ENCODE measurements around the gene SLC24A3. TPM values are rescaled to one million over a fixed set of nuclear protein-coding genes. Genes with fewer than 3 reads are reported as not detected.

SLC24A3 gene
- total RNA-seq, 4 donors from 2014 or later: 2.3 to 6.9 (median 5.4) TPM

- intact Hi-C loops (cut with DNase I; ENCODE audit: low total_unique reads): no loop called here
- H3K4me3 ChIP-seq (ENCODE audit: low read depth, poor library complexity, severe bottlenecking): no peak overlapping the region
- 88% methylated on average over 9 of the region's 9 CpGs for WGBS, 2 donors
- no peak for TF ChIP-seq POLR2A (IDR thresholded peaks at IDR 0.05)
- no peak for DNase-seq (ENCODE audit: low spot score in 2 of 2)
Observed at GRCh38 chr20:19742974-19743639, 530.7 kb downstream of the SLC24A3 start.

DNA sequence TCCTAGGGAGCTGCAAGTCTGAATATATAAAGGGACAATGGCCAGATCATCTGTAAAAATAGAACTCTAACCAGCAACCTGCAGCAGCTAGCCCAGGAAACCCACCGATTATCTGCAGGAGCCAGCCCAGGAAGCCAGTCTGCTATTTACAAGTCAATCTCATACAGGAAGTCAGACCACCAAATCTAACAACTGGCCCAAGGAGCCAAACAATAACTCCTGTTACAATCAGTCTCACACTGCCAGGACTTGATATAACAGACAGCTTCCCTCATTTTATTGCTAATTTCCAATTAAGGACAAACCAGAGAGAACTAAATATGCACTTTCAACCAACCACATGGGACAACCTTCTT is 531.2 kb downstream of the SLC24A3 start:
- WGBS, 2 donors: 63 to 67% methylated on average over 1 of the region's 1 CpG
- intact Hi-C loops (cut with DNase I; ENCODE audit: low total_unique reads): no loop called here
- no peak for DNase-seq (ENCODE audit: low spot score in 2 of 2)
- H3K4me3 ChIP-seq (ENCODE audit: low read depth, poor library complexity, severe bottlenecking): no peak overlapping the region
- no peak for TF ChIP-seq POLR2A (IDR thresholded peaks at IDR 0.05)
- TF ChIP-seq CTCF (IDR thresholded peaks at IDR 0.05): no peak

- no peak overlapping the region for H3K4me3 ChIP-seq (ENCODE audit: low read depth, poor library complexity, severe bottlenecking)
- no peak for TF ChIP-seq CTCF (IDR thresholded peaks at IDR 0.05)
- TF ChIP-seq POLR2A (IDR thresholded peaks at IDR 0.05): no peak
- WGBS, 2 donors: 89 to 90% methylated on average over 3 of the region's 3 CpGs
- no peak for DNase-seq (ENCODE audit: low spot score in 2 of 2)
- intact Hi-C loops (cut with DNase I; ENCODE audit: low total_unique reads): no loop called here
Observed at GRCh38 chr20:19745106-19745505, 532.7 kb downstream of the SLC24A3 start.

DNA sequence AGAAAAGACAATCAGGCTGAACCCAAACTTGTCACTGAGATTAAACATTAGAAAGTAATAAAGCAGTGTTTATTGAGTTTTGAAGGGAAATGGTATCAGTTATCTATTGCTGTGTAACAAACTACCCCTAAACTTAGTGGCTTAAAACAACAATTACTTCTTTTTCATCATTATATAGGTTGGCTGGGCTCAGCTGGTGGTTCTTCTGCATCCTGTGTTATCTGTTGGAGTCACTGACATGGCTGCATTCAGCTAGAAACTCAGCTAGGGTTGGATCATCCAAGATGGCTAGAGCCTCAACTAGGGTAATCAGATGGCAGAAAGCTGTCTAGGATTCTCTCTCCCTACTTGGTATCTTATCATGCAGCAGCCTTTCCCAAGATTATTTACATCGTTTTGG is 533.1 kb downstream of the SLC24A3 start:
- no peak for DNase-seq (ENCODE audit: low spot score in 2 of 2)
- intact Hi-C loops (cut with DNase I; ENCODE audit: low total_unique reads): no loop called here
- TF ChIP-seq CTCF (IDR thresholded peaks at IDR 0.05): no peak
- no peak for TF ChIP-seq POLR2A (IDR thresholded peaks at IDR 0.05)
- no peak overlapping the region for H3K4me3 ChIP-seq (ENCODE audit: low read depth, poor library complexity, severe bottlenecking)
- 73 to 83% methylated on average over 1 of the region's 1 CpG for WGBS, 2 donors

GRCh38 chr20:19746396-19746795 is 534.0 kb downstream of the SLC24A3 start:
- DNase-seq (ENCODE audit: low spot score in 2 of 2): no peak
- H3K4me3 ChIP-seq (ENCODE audit: low read depth, poor library complexity, severe bottlenecking): no peak overlapping the region
- intact Hi-C loops (cut with DNase I; ENCODE audit: low total_unique reads): no loop called here
- TF ChIP-seq CTCF (IDR thresholded peaks at IDR 0.05) (no peak), POLR2A (IDR thresholded peaks at IDR 0.05) (no peak)
- 97 to 98% methylated on average over 1 of the region's 1 CpG for WGBS, 2 donors

DNA sequence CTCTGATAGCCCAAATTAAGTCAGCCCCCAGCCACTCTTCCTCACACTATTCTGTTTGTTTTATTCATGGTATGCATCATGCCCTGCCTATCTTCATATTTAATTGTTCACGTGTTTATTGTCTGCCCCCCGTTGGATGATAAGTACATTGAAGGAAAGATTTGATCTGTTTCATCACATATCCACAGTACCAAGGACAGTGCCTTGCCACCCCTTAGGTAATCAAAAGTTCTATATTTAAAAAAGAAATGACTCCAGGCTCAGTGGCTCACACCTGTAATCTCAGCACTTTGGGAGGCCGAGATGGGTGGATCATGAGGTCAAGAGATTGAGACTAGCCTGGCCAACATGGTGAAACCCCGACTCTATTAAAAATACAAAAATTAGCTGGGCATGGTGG is 535.5 kb downstream of the SLC24A3 start:
- H3K4me3 ChIP-seq (ENCODE audit: low read depth, poor library complexity, severe bottlenecking): no peak overlapping the region
- DNase-seq (ENCODE audit: low spot score in 2 of 2): no peak
- TF ChIP-seq POLR2A (IDR thresholded peaks at IDR 0.05): no peak
- TF ChIP-seq CTCF (IDR thresholded peaks at IDR 0.05): no peak
- 93 to 94% methylated on average over 4 of the region's 4 CpGs for WGBS, 2 donors
- intact Hi-C loops (cut with DNase I; ENCODE audit: low total_unique reads): no loop called here
